HUES64 (cell line): ENCODE measurements around the gene CDC42EP1.
"Not testable (repeated sequence)": the region's sequence is repeated elsewhere in the genome, so short reads cannot be mapped to it uniquely, and the experiment has no call there.

ENCODE experiments used
- H3K27ac ChIP-seq: 2 replicates; pipeline ENCODE4 v1.7.0; 2013; ENCODE audit warnings: low read depth, low read length, inconsistent platforms
- H3K27me3 ChIP-seq: 2 replicates; pipeline ENCODE4 v1.6.1; 2013; ENCODE audit warnings: mild to moderate bottlenecking, low read length; ENCODE audit not compliant: insufficient read depth
- H3K36me3 ChIP-seq: 2 replicates; pipeline ENCODE4 v1.6.1; 2013; ENCODE audit warnings: mild to moderate bottlenecking, low read length; ENCODE audit not compliant: insufficient read depth
- H3K4me1 ChIP-seq: 2 replicates; pipeline ENCODE4 v1.6.1; 2013; ENCODE audit warnings: mild to moderate bottlenecking, low read length, moderate library complexity; ENCODE audit not compliant: insufficient read depth
- H3K4me3 ChIP-seq: 2 replicates; pipeline ENCODE4 v1.5.1; 2013; ENCODE audit warnings: mild to moderate bottlenecking, low read length, moderate library complexity
- H3K9ac ChIP-seq: 2 replicates; pipeline ENCODE4 v1.6.1; 2013; ENCODE audit warnings: mild to moderate bottlenecking, low read depth, low read length
- H3K9me3 ChIP-seq: 2 replicates; pipeline ENCODE4 v1.6.1; 2013; ENCODE audit warnings: low read depth, low read length; ENCODE audit not compliant: insufficient read depth
- whole genome bisulfite sequencing: fragments of 150-250, 120-280 bp; methylation state at CpG from one replicate; pipeline ENCODE4 v1.1.7; 2013; ENCODE audit warnings: missing lambda C conversion rate; 5-methylcytosine and 5-hydroxymethylcytosine counted together

CDC42EP1 gene

DNA sequence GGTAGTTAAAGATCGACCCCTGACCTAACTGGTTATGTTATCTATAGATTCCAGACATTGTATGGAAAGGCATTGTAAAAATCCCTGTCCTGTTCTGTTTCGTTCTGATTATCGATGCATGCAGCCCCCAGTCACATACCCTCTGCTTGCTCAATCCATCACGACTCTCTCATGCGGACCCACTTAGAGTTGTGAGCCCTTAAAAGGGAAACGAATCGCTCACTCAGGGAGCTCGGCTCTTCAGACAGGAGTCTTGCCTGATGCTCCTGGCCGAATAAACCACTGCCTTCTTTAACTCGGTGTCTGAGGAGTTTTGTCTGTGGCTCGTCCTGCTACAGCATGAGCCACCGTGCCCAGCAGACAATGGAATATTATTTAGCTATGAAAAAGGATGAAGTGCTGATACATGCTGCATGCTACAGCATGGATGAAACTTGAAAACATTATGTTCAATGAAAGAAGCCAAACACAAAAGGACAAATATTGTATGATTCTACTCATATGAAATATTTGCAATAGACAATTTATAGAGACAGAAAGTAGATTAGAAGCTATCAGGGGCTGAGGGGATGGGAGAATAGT, 31.6 kb downstream of the CDC42EP1 start:
- Histone ChIP-seq H3K27me3 (no peaks in the 10 kb centered on the region), H3K9ac (no peak overlapping the region), H3K4me3 (no peak overlapping the region), H3K4me1 (no peaks in the 10 kb centered on the region), H3K36me3 (no peaks in the 10 kb centered on the region), H3K27ac (no peak overlapping the region), H3K9me3 (no peaks in the 10 kb centered on the region)
- WGBS = 88% methylated on average over 11 of the region's 12 CpGs

DNA sequence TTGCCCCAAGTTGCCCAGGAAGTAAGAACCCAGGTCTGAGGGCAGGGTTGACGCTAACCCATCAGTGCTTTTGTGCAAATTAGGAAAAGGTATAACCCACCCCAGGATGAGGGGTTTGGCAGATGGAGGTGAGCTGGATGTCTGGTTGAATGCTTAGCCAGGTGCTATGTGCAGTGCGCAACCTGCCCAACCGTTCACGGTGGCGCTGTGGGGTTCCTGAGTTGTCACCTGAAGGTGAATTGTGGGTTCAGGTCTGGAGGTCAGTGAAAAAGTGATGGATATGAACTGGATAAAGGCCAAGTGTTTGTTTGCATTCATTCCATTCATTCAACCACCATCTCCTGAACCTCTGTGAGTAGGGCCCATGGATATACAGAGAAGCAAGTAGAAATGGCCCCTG, 34.0 kb downstream of the CDC42EP1 start:
- Histone ChIP-seq H3K36me3 (no peaks in the 10 kb centered on the region), H3K9ac (no peak overlapping the region), H3K9me3 (no peaks in the 10 kb centered on the region), H3K27ac (no peak overlapping the region), H3K4me1 (no peaks in the 10 kb centered on the region), H3K27me3 (no peaks in the 10 kb centered on the region), H3K4me3 (no peak overlapping the region)
- WGBS = 86% methylated on average over 5 of the region's 5 CpGs

DNA sequence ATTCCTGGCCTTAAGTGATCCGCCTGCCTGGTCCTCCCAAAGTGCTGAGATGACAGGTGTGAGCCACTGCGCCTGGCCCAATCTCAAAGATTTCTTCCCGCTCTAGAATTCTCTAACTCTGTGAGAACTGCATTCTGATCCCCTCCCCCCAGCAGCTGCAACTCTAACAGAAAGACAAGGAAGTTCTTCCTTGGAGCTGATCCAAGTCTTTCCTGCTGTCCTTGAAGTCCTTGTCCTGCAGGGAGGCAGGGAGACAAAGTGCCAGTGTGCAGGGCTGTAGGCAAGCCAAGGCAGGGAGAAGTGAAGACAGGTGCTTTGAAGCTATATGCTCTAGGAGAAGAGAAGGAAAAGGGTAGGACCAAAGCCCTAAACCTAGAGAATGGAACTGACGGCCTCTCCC, 38.9 kb downstream of the CDC42EP1 start:
- Histone ChIP-seq H3K9ac (no peak overlapping the region), H3K4me3 (no peak overlapping the region), H3K4me1 (peaks cover 10% of the 10 kb centered on the region), H3K36me3 (no peaks in the 10 kb centered on the region), H3K9me3 (no peaks in the 10 kb centered on the region), H3K27me3 (no peaks in the 10 kb centered on the region), H3K27ac (no peak overlapping the region)
- 91% methylated on average over 4 of the region's 4 CpGs for WGBS

DNA sequence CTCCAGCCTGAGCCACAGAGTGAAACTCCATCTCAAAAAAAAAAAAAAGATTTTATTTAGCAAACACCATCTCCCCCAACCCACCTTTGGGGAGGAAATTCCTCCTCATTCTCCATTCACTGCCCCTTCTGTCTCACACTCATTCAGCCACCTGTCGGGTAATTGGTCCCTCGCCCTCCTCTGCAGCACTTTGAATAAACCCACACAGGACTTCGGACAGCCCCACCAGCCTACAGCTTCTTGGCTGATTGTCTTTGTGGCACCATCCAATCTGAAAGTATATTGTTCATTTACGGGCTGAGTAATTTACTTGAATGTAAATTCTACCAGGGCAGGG, 40.9 kb downstream of the CDC42EP1 start:
- no peaks in the 10 kb centered on the region for H3K36me3 ChIP-seq
- 75% methylated on average over 4 of the region's 4 CpGs for WGBS
- H3K9ac ChIP-seq = peak overlapping the region; percentile 7; the same call in 1 of the 2 replicates
- H3K4me1 ChIP-seq = peaks cover 10% of the 10 kb centered on the region
- peak overlapping the region; percentile 33; the same call in 1 of the 2 replicates for H3K27ac ChIP-seq
- peak overlapping the region; percentile 19 for H3K4me3 ChIP-seq
- H3K27me3 ChIP-seq = no peaks in the 10 kb centered on the region
- H3K9me3 ChIP-seq = no peaks in the 10 kb centered on the region

DNA sequence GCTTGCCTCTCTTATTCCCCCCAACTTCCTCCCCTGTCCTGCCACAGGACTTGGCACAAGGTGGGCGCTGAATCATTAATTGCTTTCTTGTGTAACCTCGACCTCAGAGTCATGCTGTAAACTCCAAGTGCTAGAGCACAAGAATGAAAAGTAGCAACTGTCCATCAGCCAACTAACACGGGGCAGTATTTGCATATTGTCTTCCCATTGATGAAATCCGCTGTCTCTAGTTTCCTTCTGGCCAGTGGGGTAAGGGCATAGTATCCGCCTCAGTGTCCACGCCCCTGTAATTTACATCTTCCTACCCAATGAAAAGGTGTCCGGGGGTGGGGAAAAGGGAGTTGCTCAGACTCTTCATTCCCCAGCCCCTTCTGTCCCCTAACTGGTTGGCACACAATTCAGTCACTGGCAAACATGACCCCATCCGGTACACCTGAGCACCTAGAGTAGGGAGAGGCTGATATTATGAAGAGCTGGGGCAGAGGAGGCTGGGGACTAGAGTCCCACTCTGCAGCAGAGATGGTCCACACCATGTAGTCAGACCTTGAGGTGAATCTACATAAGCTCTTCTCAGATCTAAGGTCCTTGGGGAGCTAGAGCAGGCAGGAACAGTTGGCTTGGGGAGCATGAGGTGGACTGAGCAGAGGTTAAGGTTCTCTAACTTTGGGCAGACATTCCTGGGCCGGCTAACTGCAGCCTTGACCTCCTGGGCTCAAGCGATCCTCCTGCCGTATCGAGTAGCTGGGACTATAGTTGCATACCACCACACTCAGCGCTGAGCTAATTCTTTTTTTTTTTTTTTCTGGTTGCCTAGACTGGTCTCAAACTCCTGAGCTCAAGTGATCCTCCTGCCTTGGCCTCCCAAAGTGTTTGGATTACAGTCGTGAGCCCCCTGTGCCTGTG, 41.5 kb downstream of the CDC42EP1 start:
- Histone ChIP-seq H3K27ac (peak overlapping the region; percentile 33; the same call in 1 of the 2 replicates), H3K27me3 (no peaks in the 10 kb centered on the region), H3K4me3 (peak overlapping the region; percentile 22), H3K4me1 (peaks cover 10% of the 10 kb centered on the region), H3K9me3 (no peaks in the 10 kb centered on the region), H3K9ac (peak overlapping the region; percentile 7; the same call in 1 of the 2 replicates), H3K36me3 (no peaks in the 10 kb centered on the region)
- 63% methylated on average over 13 of the region's 14 CpGs for WGBS

DNA sequence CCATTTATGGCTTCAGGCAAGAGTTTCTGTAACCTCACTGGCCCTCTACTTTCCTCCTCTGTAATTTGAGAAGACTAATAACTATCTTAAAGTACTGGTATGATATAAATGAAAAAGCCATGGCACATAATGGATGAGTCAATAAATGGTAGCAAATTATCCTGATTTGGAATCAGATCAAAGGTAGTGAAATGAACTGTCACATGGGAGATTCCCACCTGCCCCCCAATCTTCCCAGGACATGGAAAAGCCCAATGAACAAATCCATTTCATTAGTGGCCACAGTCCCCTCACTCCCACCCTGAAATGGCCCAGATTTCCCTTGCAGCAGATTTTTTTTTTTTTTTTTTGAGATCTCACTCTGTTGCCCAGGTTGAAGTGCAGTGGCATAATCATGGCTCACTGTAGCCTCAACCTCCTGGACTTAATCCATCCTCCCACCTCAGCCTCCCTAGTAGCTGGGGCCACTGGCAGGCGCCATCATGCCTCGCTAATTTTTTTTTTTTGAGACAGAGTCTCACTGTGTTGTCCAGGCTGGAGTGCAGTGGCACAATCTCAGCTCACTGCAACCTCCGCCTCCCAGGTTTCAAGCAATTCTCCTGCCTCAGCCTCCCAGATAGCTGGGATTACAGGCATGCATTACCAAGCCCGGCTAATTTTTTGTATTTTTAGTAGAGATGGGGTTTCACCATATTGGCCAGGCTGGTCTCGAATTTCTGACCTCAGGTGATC, 42.4 kb downstream of the CDC42EP1 start:
- H3K36me3 ChIP-seq, H3K9me3 ChIP-seq, H3K27ac ChIP-seq, H3K9ac ChIP-seq, H3K27me3 ChIP-seq, H3K4me3 ChIP-seq: not testable (repeated sequence)
- WGBS = 86% methylated on average over 5 of the region's 5 CpGs
- H3K4me1 ChIP-seq = peaks cover 10% of the 10 kb centered on the region

DNA sequence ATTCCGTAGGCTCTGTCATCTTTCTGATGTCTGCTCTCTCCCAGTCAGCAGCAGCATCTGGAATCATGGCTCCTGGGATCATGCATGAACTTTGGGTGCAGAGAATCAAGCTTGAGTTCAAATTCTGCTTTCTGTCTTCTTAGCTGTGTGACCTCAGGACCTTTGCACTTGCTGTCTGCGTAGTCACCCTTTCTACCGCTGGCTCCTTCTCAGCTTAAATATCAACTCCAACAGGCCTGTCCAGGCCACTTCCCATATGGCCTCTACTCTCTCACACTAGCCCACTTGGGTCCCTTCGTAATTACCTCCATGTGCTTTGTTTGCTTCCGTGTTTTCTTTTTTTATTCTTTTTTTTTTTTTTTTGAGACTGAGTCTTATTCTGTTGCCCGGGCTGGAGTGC, 43.8 kb downstream of the CDC42EP1 start:
- Histone ChIP-seq H3K4me1 (peaks cover 10% of the 10 kb centered on the region), H3K9me3 (no peaks in the 10 kb centered on the region), H3K36me3 (no peaks in the 10 kb centered on the region), H3K27me3 (no peaks in the 10 kb centered on the region), H3K4me3 (no peak overlapping the region), H3K27ac (no peak overlapping the region), H3K9ac (no peak overlapping the region)
- WGBS = 90% methylated on average over 6 of the region's 6 CpGs

DNA sequence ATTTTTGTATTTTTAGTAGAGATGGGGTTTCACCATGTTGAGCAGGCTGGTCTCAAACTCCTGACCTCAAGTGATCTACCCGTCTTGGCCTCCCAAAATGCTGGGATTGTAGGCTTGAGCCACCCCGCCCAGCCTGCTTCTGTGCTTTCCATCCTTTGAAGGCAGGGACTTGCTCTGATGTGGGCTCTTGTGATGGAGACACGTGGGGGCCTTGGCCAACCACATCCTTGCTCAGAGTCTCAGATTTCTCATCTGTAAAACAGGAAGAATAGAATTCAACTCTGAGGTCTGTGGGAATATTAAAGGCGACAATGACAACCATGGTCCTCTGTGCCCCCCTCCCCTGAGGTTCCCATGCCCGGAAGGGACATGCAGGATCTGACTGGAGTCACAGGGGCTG, 44.6 kb downstream of the CDC42EP1 start:
- H3K27me3 ChIP-seq = no peaks in the 10 kb centered on the region
- H3K4me3 ChIP-seq = no peak overlapping the region
- no peaks in the 10 kb centered on the region for H3K9me3 ChIP-seq
- no peaks in the 10 kb centered on the region for H3K36me3 ChIP-seq
- no peak overlapping the region for H3K27ac ChIP-seq
- no peak overlapping the region for H3K9ac ChIP-seq
- WGBS = 83% methylated on average over 4 of the region's 5 CpGs
- peaks cover 10% of the 10 kb centered on the region for H3K4me1 ChIP-seq

DNA sequence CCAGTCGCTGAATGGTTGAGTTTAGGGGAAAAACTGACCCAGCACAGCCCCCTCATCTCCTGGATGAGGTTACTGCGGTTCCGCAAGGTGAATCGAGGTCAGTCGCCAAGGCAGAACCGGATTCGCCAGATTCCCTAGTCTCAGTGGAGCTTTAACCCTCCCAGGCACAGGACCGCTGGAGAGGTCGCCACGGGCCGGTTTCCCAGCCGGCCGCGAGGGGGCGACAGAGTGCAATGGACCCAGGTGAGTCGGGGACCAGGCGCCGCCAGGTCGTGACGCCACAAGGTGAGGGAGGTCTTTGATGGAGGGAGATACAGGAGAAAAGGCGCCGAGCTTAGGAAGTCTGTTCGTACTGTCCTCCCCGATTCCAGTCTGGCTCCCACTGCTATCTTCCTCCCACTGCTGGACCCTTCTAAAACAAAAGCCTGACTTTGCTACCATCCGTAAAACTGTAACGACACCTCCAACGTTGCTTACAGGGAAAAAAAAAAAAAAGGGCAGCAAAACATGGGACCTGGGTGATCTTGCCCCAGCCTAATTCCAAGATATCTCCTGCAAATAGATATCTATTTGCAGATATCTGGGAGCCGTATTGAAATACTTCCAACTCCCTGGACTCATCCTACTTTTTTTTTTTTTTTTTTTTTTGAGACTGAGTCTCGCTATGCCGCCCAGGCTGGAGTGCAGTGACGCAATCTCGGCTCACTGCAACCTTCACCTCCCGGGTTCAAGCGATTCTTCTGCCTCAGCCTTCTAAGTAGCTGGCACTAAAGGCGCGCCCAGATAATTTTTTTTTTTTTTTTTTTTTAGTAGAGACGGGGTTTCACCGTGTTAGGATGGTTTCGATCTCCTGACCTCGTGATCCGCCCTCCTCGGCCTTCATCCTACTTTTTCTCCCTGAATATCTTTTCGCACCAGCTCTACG, 47.0 kb downstream of the CDC42EP1 start:
- Histone ChIP-seq H3K4me1 (0 out of 2 replicates have a peak, but pooled peaks cover under 1% of the 10 kb centered on the region), H3K4me3 (peak overlapping the region; percentile 78), H3K9me3 (no peaks in the 10 kb centered on the region), H3K27me3 (no peaks in the 10 kb centered on the region), H3K27ac (peak overlapping the region; percentile 21; the same call in 1 of the 2 replicates), H3K9ac (peak overlapping the region; percentile 46; the same call in 1 of the 2 replicates), H3K36me3 (no peaks in the 10 kb centered on the region)
- 5% methylated on average over 42 of the region's 44 CpGs for WGBS

DNA sequence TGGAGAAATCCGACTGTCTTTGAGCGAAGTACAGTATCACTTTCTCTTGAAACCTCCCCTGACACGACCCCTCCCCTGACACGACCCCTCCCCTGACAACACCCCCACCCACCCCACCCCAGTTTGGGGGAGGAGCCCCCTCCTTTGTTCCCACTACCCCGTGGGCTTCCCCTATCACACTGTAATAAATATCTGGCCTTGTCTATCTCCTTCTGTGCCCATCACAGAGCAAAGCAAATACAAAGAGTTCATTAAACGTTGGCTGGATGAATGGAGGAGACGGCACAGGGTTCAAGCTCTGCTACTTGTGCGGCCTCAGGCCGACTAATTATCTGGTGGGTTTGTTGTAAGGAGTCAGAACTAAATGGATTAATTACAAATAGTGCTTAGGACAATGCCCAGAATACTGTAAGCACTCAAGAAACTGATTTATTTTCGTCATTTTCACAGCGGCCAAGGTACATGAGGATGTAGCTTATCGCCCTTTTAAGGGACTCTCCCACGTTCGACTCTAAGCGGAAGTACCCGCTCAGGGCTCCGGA, 47.7 kb downstream of the CDC42EP1 start:
- Histone ChIP-seq H3K4me1 (no peaks in the 10 kb centered on the region), H3K9me3 (no peaks in the 10 kb centered on the region), H3K9ac (peak overlapping the region; percentile 95), H3K27ac (peak overlapping the region; percentile 99), H3K36me3 (no peaks in the 10 kb centered on the region), H3K4me3 (peak overlapping the region; percentile 78), H3K27me3 (no peaks in the 10 kb centered on the region)
- WGBS = 2% methylated on average over 16 of the region's 17 CpGs
